ENCODE data around the gene UBASH3A.

UBASH3A gene

GRCh38 chr21:42374864-42375499 lies 28.7 kb upstream of the UBASH3A start:
- no peak for DNase-seq (ENCODE audit: low read depth in 2 of 2)

GRCh38 chr21:42375506-42375905 lies 28.2 kb upstream of the UBASH3A start:
- no peak for DNase-seq (ENCODE audit: low read depth in 2 of 2)

DNA sequence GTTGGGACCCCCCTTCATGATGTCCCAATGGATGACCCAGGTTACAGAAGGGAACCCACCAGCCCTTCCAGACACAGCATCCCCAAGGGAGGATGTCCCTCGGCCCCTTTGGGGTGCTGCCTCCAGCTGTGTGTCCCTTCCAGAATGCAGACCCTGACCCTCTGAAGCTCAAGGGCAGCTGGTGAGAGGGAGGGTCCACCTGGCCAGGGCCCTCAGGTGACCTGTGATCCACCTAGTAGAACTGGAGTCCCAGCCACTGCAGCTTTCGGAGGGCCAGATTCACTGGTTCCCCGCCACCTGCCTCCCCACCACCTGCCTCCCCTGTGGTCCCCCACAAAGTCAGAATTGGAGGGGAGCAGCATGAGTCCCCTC lies 27.8 kb upstream of the UBASH3A start:
- no peak for DNase-seq (ENCODE audit: low read depth in 2 of 2)

DNA sequence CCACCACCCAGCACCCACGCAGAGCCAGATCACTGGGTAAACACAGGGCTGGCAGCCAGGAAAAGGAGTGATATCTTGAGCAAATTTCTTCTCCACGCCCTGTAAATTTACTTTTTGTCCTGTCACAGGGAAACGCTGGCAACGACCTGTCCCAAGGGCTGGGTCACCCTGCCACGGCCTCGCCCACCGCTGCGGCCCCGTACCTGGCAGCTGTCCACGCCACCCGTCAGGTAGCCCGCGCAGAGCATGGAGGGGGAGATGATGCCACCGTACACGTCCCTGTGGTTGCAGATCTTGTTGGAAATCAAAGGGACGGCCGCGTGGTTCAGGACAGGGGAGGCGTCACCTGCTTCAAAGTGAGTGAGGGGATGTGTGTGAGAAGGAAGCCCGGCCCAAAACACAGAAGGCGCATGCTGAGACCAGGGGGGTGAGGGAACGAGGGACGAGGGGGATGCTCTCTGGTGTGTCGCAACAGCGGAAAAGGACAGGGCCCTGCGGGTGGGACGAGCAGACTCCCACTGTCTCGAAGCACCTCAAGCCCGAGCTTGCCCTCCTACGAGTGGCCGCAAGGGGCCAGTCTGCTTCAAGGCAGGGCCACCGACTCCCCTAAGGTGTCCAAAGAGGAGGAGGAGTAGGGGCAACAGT lies 27.2 kb upstream of the UBASH3A start:
- no peak for DNase-seq (ENCODE audit: low read depth in 2 of 2)

GRCh38 chr21:42377211-42377950 lies 26.3 kb upstream of the UBASH3A start:
- no peak for DNase-seq (ENCODE audit: low read depth in 2 of 2)

- no peak for DNase-seq (ENCODE audit: low read depth in 2 of 2)
Observed at GRCh38 chr21:42377951-42378340, 25.8 kb upstream of the UBASH3A start.

GRCh38 chr21:42378418-42378817 lies 25.3 kb upstream of the UBASH3A start:
- no peak for DNase-seq (ENCODE audit: low read depth in 2 of 2)

- DNase-seq (ENCODE audit: low read depth in 2 of 2): no peak
Observed at GRCh38 chr21:42379426-42380215, 24.1 kb upstream of the UBASH3A start.

- no peak for DNase-seq (ENCODE audit: low read depth in 2 of 2)
Observed at GRCh38 chr21:42381347-42381984, 22.2 kb upstream of the UBASH3A start.

GRCh38 chr21:42382915-42383314 lies 20.8 kb upstream of the UBASH3A start:
- DNase-seq (ENCODE audit: low read depth in 2 of 2): no peak

- DNase-seq (ENCODE audit: low read depth in 2 of 2): no peak
Observed at GRCh38 chr21:42383331-42383730, 20.4 kb upstream of the UBASH3A start.

DNA sequence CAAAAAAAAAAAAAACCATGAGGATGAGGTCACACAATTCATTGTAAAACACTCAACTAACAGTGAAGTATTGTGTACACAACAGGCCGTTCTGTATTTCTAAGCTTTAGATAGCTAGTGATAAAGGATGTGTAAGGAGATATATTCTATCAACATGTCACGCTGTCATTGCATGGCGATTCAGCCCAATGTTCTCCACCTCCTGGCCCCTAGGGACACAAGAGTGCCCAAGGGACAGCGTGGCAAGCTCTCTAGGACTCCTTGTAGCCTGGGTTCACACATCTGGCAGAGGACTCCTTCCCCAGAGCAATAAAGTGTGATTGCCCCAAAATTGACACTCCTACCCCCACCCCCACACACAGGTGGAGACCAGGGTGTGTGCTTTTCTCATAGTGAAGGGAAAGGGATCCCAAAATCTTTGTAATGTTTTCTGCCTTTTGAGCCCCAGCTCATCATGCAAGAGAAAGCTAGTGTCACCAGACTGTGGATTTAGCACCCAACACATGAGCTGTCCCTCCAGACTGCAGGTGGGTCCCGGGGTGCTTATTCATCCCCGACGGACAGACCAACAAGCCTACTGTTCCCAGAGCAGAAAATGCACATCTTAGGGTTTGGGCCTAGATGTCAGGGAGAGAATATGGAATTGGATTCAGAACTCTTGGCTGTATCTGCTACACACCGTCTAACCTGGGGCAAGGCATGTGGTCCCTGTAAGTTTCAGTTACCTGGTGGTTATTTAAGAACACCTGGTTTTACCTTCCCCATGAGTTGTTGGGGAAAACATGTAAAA lies 19.4 kb upstream of the UBASH3A start:
- no peak for DNase-seq (ENCODE audit: low read depth in 2 of 2)

DNA sequence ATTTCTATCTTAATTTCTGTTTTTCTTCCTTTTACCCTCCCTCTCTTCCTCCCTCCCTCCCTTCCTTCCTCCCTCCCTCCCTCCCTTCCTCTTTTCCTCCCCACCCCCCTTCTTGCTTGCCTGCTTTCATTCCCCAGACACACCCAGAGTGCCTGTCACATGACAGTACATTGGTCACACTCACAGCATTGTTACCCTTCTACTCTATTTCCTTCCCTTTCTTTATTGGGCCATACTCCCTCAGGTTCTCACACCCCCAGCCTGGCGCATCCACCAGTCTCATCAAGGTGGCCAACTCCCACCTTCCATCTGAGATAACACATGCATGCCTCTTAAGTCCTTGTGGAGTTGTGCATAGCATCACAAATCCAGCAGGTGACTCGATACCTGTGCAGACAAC lies 18.7 kb upstream of the UBASH3A start:
- no peak for DNase-seq (ENCODE audit: low read depth in 2 of 2)

DNA sequence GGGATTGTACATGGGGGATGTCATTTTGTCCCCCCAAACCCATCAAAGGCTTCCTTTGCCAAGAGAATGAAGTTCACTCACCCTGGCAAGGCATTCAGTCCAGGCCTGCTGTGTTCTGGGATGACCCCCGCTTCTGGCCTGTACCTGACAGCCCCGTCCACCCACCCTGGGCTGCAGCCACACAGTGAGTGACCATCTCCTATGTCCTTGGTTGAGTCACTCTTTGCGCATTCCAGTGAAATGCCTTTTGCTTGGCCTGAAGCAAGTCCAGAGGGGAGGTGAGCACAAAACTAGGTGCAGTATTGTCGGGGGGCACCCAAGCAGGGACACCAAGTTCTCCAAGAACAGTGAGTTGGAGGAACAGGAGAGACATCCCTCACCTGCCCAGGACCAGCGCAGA lies 18.1 kb upstream of the UBASH3A start:
- DNase-seq (ENCODE audit: low read depth in 2 of 2): no peak

GRCh38 chr21:42386034-42386591 lies 17.6 kb upstream of the UBASH3A start:
- DNase-seq (ENCODE audit: low read depth in 2 of 2): no peak

DNA sequence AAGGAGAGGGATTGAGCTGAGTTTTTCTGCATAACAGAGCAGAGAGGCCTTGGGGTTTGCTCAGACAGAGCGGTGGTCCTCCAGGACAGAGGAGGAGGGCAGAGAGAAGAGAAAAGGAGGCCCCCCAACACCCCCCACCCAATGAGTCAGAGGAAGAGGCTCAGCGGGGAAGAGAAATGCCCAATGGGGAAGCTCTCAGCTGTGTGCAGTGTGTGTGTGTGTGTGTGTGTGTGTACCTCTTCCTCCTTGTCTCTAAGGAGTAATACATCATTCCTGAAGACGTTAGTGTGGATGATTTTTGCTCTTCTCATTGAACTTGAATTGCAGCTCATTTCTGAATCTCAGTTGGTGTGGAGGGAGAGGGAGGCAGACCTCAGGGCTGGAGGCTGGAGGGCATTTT lies 16.5 kb upstream of the UBASH3A start:
- no peak for DNase-seq (ENCODE audit: low read depth in 2 of 2)

DNA sequence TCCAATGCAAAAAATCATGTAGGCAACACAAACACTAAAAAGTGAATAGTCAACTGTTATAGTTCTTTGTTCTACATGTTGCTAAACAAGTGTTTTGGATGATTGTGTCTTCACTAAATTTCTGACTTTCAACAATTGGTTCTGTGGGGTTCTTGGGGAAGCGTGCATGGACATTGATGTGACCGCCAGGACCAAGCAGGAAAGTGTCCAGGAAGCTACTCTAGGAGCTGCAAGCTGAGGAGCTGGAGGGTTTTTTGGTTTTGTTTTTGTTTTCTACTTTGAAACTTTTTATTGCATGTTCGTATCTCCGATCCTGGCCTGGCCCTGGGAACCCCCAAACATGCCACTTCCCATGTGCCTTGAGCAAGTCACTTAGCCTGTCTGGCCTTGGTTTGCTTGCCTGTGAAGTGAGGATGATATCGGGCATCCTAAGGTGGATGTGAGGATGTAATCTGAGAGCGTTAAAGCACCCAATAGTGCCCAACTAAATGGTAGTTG lies 15.8 kb upstream of the UBASH3A start:
- no peak for DNase-seq (ENCODE audit: low read depth in 2 of 2)

DNA sequence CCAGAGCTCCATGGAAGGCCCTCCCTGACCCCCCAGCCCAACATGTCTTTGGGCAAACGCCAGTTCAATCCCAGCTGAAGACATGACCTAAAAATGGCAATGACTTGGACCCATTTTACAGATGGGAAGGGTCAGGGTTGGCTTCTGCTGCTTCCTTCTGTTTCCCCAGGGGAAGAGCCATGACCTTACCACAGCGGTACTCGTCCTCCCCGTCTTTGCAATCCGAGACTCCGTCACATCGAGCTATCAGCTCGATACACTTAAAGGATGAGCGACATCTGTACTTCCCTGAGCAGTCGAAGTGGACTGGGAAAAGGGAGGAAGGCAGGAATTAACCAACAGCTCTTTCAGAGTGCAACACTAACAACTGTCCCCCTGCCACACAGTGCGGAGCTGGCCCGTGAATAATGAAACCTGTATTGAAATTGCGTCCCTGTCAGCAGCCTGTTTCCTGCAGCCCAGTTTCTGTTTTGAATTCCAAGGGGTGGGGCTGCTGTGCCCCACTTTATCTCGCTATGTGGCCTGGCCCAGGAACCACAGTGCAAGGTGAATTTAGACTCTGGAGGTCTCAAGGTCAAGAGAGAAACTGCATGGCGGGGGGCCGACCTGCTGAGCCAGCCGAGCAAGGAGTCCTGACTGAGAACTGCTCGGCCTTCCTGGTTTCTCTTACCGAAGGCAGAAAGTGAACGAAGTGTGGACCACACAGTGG lies 14.8 kb upstream of the UBASH3A start:
- DNase-seq (ENCODE audit: low read depth in 2 of 2): no peak

DNA sequence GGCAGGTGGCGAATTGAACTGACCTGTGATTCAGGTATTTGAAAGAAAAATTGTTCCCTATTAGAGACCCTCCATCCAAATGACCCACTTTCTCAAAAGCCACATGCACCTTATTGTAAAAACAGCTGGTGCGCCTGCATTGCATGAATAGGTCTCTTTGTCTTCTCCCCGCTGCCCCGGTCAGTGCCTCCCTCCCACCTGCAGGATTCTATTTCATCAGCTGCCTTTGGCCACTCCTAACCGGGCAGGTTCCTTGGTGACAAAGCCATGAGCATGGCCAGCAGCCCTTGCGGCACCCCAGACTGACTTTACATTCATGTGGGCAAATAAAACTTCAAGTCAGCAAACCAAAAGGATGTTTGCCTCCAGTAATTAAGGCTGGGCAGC lies 14.3 kb upstream of the UBASH3A start:
- no peak for DNase-seq (ENCODE audit: low read depth in 2 of 2)

GRCh38 chr21:42390193-42390592 lies 13.5 kb upstream of the UBASH3A start:
- no peak for DNase-seq (ENCODE audit: low read depth in 2 of 2)

Data from activated CD4-positive, alpha-beta T cell treated with anti-CD3 and anti-CD28 coated beads for 24 hours (primary cell).